ENCODE results near the gene AIRE.

- TF ChIP-seq CTCF (IDR thresholded peaks at IDR 0.05) (no peak), POLR2A (IDR thresholded peaks at IDR 0.05) (no peak), POLR2AphosphoS5 (IDR thresholded peaks at IDR 0.05) (no peak)
Measured at GRCh38 chr21:44331209-44331608, 45.5 kb downstream of the AIRE start.
